Activated CD8-positive, alpha-beta T cell treated with anti-CD3 and anti-CD28 coated beads, Interleukin-2, amount 10 ng/mL, durations not matched to agents 7 days and 5 days (primary cell): ENCODE results near the gene KLHL22. TPM values are rescaled to one million over a fixed set of nuclear protein-coding genes. Genes with fewer than 3 reads are reported as not detected.
A peak's percentile ranks its signal among the peaks of the same experiment; 100 is the strongest.

Experiments
- ATAC-seq: fragments of 150-1000 bp; cut with Tn5 transposase; one replicate; pipeline ENCODE4 v1.10.0; 2021; ENCODE audit warnings: moderate library complexity
- CTCF ChIA-PET: fragments of 350-600 bp; sonication (Branson Sonifier 250); formaldehyde crosslinking; loops from one replicate; lab custom pipeline; 2021; ENCODE audit warnings: antibody characterized with exemption; lab: Charles Lee
- POLR2A ChIA-PET: fragments of 350-600 bp; sonication (Branson Sonifier 250); formaldehyde crosslinking; loops from one replicate; lab custom pipeline; 2021; ENCODE audit warnings: antibody characterized with exemption; lab: Charles Lee
- DNase-seq: peaks from one replicate; pipeline ENCODE4 v3.0.0-alpha.2; 2020
- H3K27ac Mint-ChIP-seq: one replicate; pipeline ENCODE4 v1.8.0; 2021; ENCODE audit warnings: mild to moderate bottlenecking, mixed read lengths
- H3K27me3 Mint-ChIP-seq: one replicate; pipeline ENCODE4 v1.8.0; 2021; ENCODE audit warnings: low read depth, mixed read lengths
- H3K36me3 Mint-ChIP-seq: one replicate; pipeline ENCODE4 v1.8.0; 2021; ENCODE audit warnings: low read depth, mixed read lengths
- H3K4me1 Mint-ChIP-seq: one replicate; pipeline ENCODE4 v1.8.0; 2021; ENCODE audit warnings: low read depth, mixed read lengths
- H3K4me3 Mint-ChIP-seq: one replicate; pipeline ENCODE4 v1.8.0; 2021; ENCODE audit warnings: mild to moderate bottlenecking, mixed read lengths
- H3K9me3 Mint-ChIP-seq: one replicate; pipeline ENCODE4 v1.8.0; 2022; ENCODE audit warnings: mixed read lengths; ENCODE audit not compliant: insufficient read depth
- total RNA-seq, 2 experiments: library from RNA; stranded (reverse); gene quantifications; one replicate each; pipeline ENCODE4 v1.2.3, GENCODE V29; 2021

KLHL22 gene
- total RNA-seq, 2 experiments from 2014 or later, result 29.2 to 30.1 TPM

GRCh38 chr22:20498913-20499312 lies 3.3 kb upstream of the KLHL22 start:
- POLR2A ChIA-PET, result no interaction called here
- DNase-seq, result no peak
- no peak overlapping the region for H3K27ac Mint-ChIP-seq
- peaks cover 14% of the 10 kb centered on the region for H3K4me1 Mint-ChIP-seq
- no peaks in the 10 kb centered on the region for H3K27me3 Mint-ChIP-seq
- no peaks in the 10 kb centered on the region for H3K9me3 Mint-ChIP-seq
- no peaks in the 10 kb centered on the region for H3K36me3 Mint-ChIP-seq
- CTCF ChIA-PET, result interaction anchor here (1.1 kb wide), 2 partner anchors 65 kb away, joined by 3 to 4 read pairs; no protein-coding TSS in a partner anchor
- no peak for ATAC-seq
- no peak overlapping the region for H3K4me3 Mint-ChIP-seq

GRCh38 chr22:20497426-20497825 lies 1.8 kb upstream of the KLHL22 start:
- no peak overlapping the region for H3K4me3 Mint-ChIP-seq
- DNase-seq (no peak), ATAC-seq (no peak)
- H3K4me1 Mint-ChIP-seq, result peaks cover 23% of the 10 kb centered on the region
- H3K27me3 Mint-ChIP-seq, result no peaks in the 10 kb centered on the region
- ChIA-PET POLR2A (no interaction called here), CTCF (interaction anchor here (0.9 to 1.3 kb wide), 3 partner anchors 9 to 78 kb away, joined by 4 to 7 read pairs (median 4); no protein-coding TSS in a partner anchor)
- H3K9me3 Mint-ChIP-seq, result no peaks in the 10 kb centered on the region
- H3K27ac Mint-ChIP-seq, result no peak overlapping the region
- H3K36me3 Mint-ChIP-seq, result peaks cover 6% of the 10 kb centered on the region

GRCh38 chr22:20495861-20496681 lies 476 bp upstream of the KLHL22 start:
- Mint-ChIP-seq H3K36me3 (peaks cover 6% of the 10 kb centered on the region), H3K9me3 (no peaks in the 10 kb centered on the region), H3K4me3 (peak overlapping the region; percentile 85), H3K27me3 (no peaks in the 10 kb centered on the region), H3K27ac (peak overlapping the region; percentile 84), H3K4me1 (peaks cover 28% of the 10 kb centered on the region)
- DNase-seq, result peak; percentile 93
- ChIA-PET CTCF (interaction anchor here (0.7 to 3.1 kb wide), 6 partner anchors 10 to 68 kb away, joined by 3 to 16 read pairs (median 4); no protein-coding TSS in a partner anchor), POLR2A (interaction anchor here (2.4 kb wide), 1 partner anchor 32 kb away, joined by 21 read pairs; no protein-coding TSS in a partner anchor)
- peak; percentile 98 for ATAC-seq

GRCh38 chr22:20491346-20491745 lies 4.2 kb downstream of the KLHL22 start:
- Mint-ChIP-seq H3K27ac (no peak overlapping the region), H3K27me3 (no peaks in the 10 kb centered on the region), H3K4me1 (peaks cover 34% of the 10 kb centered on the region), H3K4me3 (no peak overlapping the region), H3K36me3 (peaks cover 21% of the 10 kb centered on the region), H3K9me3 (no peaks in the 10 kb centered on the region)
- POLR2A ChIA-PET, result interaction anchor here (1.3 kb wide), 1 partner anchor 27 kb away, joined by 3 read pairs; no protein-coding TSS in a partner anchor
- CTCF ChIA-PET, result interaction anchor here (1.5 kb wide), 1 partner anchor 35 kb away, joined by 7 read pairs; no protein-coding TSS in a partner anchor
- DNase-seq, result no peak
- no peak for ATAC-seq

- peaks cover 23% of the 10 kb centered on the region for H3K36me3 Mint-ChIP-seq
- H3K4me1 Mint-ChIP-seq, result peaks cover 33% of the 10 kb centered on the region
- H3K27ac Mint-ChIP-seq, result no peak overlapping the region
- no peak for ATAC-seq
- POLR2A ChIA-PET, result no interaction called here
- H3K27me3 Mint-ChIP-seq, result no peaks in the 10 kb centered on the region
- DNase-seq, result no peak
- H3K4me3 Mint-ChIP-seq, result no peak overlapping the region
- no peaks in the 10 kb centered on the region for H3K9me3 Mint-ChIP-seq
- CTCF ChIA-PET, result interaction anchor here (1.5 kb wide), 1 partner anchor 34 kb away, joined by 7 read pairs; no protein-coding TSS in a partner anchor
These were observed 4.7 kb downstream of the KLHL22 start for GRCh38 chr22:20490941-20491307.

GRCh38 chr22:20490183-20490940 lies 5.2 kb downstream of the KLHL22 start:
- Mint-ChIP-seq H3K27me3 (no peaks in the 10 kb centered on the region), H3K4me1 (peaks cover 33% of the 10 kb centered on the region), H3K27ac (peak overlapping the region; percentile 21), H3K36me3 (peaks cover 23% of the 10 kb centered on the region), H3K9me3 (no peaks in the 10 kb centered on the region), H3K4me3 (no peak overlapping the region)
- ChIA-PET CTCF (interaction anchor here (1.1 to 1.5 kb wide), 2 partner anchors 27 to 34 kb away, joined by 3 to 7 read pairs; no protein-coding TSS in a partner anchor), POLR2A (no interaction called here)
- DNase-seq (no peak), ATAC-seq (no peak)

GRCh38 chr22:20488946-20489345 lies 6.6 kb downstream of the KLHL22 start:
- ChIA-PET CTCF (interaction anchor here (1.1 kb wide), 1 partner anchor 26 kb away, joined by 3 read pairs; no protein-coding TSS in a partner anchor), POLR2A (no interaction called here)
- Mint-ChIP-seq H3K27me3 (no peaks in the 10 kb centered on the region), H3K4me1 (peaks cover 25% of the 10 kb centered on the region), H3K4me3 (no peak overlapping the region), H3K36me3 (peaks cover 28% of the 10 kb centered on the region), H3K27ac (no peak overlapping the region), H3K9me3 (no peaks in the 10 kb centered on the region)
- DNase-seq, result no peak
- no peak for ATAC-seq

GRCh38 chr22:20487715-20488114 lies 7.9 kb downstream of the KLHL22 start:
- H3K4me3 Mint-ChIP-seq, result no peak overlapping the region
- no peak for ATAC-seq
- no peak overlapping the region for H3K27ac Mint-ChIP-seq
- H3K36me3 Mint-ChIP-seq, result peaks cover 29% of the 10 kb centered on the region
- no peak for DNase-seq
- H3K9me3 Mint-ChIP-seq, result no peaks in the 10 kb centered on the region
- no peaks in the 10 kb centered on the region for H3K27me3 Mint-ChIP-seq
- ChIA-PET CTCF (no interaction called here), POLR2A (no interaction called here)
- peaks cover 16% of the 10 kb centered on the region for H3K4me1 Mint-ChIP-seq

- peaks cover 11% of the 10 kb centered on the region for H3K4me1 Mint-ChIP-seq
These were observed 9.4 kb downstream of the KLHL22 start for GRCh38 chr22:20486229-20486628.

GRCh38 chr22:20484948-20485683 lies 10.5 kb downstream of the KLHL22 start:
- CTCF ChIA-PET, result interaction anchor here (1.2 kb wide), 1 partner anchor 67 kb away, joined by 3 read pairs; no protein-coding TSS in a partner anchor
- DNase-seq (no peak), ATAC-seq (no peak)
- no peak overlapping the region for H3K4me3 Mint-ChIP-seq
- H3K27me3 Mint-ChIP-seq, result no peaks in the 10 kb centered on the region
- H3K4me1 Mint-ChIP-seq, result peaks cover 3% of the 10 kb centered on the region
- no peaks in the 10 kb centered on the region for H3K9me3 Mint-ChIP-seq
- peaks cover 31% of the 10 kb centered on the region for H3K36me3 Mint-ChIP-seq
- no peak overlapping the region for H3K27ac Mint-ChIP-seq
- POLR2A ChIA-PET, result no interaction called here

More at GRCh38 chr22:20486229-20486628, 9.4 kb downstream of the KLHL22 start:
- Mint-ChIP-seq H3K9me3 (no peaks in the 10 kb centered on the region), H3K4me3 (no peak overlapping the region), H3K36me3 (peaks cover 31% of the 10 kb centered on the region), H3K27ac (no peak overlapping the region), H3K27me3 (no peaks in the 10 kb centered on the region)
- no peak for DNase-seq
- ChIA-PET CTCF (no interaction called here), POLR2A (no interaction called here)
- no peak for ATAC-seq

- CTCF ChIA-PET, result no interaction called here
- H3K4me3 Mint-ChIP-seq, result no peak overlapping the region
- no peaks in the 10 kb centered on the region for H3K27me3 Mint-ChIP-seq
These were observed 11.8 kb downstream of the KLHL22 start for GRCh38 chr22:20483771-20484170.

More at GRCh38 chr22:20483771-20484170, 11.8 kb downstream of the KLHL22 start:
- ATAC-seq (no peak), DNase-seq (no peak)
- H3K36me3 Mint-ChIP-seq, result peaks cover 26% of the 10 kb centered on the region
- no peaks in the 10 kb centered on the region for H3K9me3 Mint-ChIP-seq
- POLR2A ChIA-PET, result interaction anchor here (1.1 kb wide), 1 partner anchor 11 kb away, joined by 3 read pairs; no protein-coding TSS in a partner anchor
- no peak overlapping the region for H3K27ac Mint-ChIP-seq
- peaks cover 6% of the 10 kb centered on the region for H3K4me1 Mint-ChIP-seq
